NCI-H526 treated with DMSO at 0.1 percent for 48 hours (cell line): ENCODE measurements around the gene CNTN2.

Source experiments
- DNase-seq: peaks from one replicate; lab custom pipeline; 2025; lab: John Stamatoyannopoulos, UW

CNTN2 gene

GRCh38 chr1:205056956-205057568 is 14.1 kb downstream of the CNTN2 start:
- DNase-seq = no peak

GRCh38 chr1:205057808-205058575 is 15.0 kb downstream of the CNTN2 start:
- DNase-seq = no peak

GRCh38 chr1:205058853-205059252 is 15.8 kb downstream of the CNTN2 start:
- DNase-seq = no peak

GRCh38 chr1:205059660-205060059 is 16.6 kb downstream of the CNTN2 start:
- no peak for DNase-seq

GRCh38 chr1:205060746-205061145 is 17.7 kb downstream of the CNTN2 start:
- no peak for DNase-seq

- no peak for DNase-seq
Measured at GRCh38 chr1:205061227-205061626, 18.2 kb downstream of the CNTN2 start.

- peak; percentile 41 for DNase-seq
Measured at GRCh38 chr1:205061665-205062069, 18.7 kb downstream of the CNTN2 start.

- no peak for DNase-seq
Measured at GRCh38 chr1:205062319-205062718, 19.3 kb downstream of the CNTN2 start.

- no peak for DNase-seq
Measured at GRCh38 chr1:205062895-205063294, 19.9 kb downstream of the CNTN2 start.

- DNase-seq = no peak
Measured at GRCh38 chr1:205064301-205064700, 21.3 kb downstream of the CNTN2 start.

GRCh38 chr1:205064741-205065316 is 21.8 kb downstream of the CNTN2 start:
- DNase-seq = no peak

- no peak for DNase-seq
Measured at GRCh38 chr1:205065666-205066065, 22.7 kb downstream of the CNTN2 start.

- no peak for DNase-seq
Measured at GRCh38 chr1:205066141-205066818, 23.3 kb downstream of the CNTN2 start.

GRCh38 chr1:205067031-205067430 is 24.0 kb downstream of the CNTN2 start:
- DNase-seq = no peak

- DNase-seq = no peak
Measured at GRCh38 chr1:205068001-205068400, 25.0 kb downstream of the CNTN2 start.

- no peak for DNase-seq
Measured at GRCh38 chr1:205068457-205069040, 25.5 kb downstream of the CNTN2 start.

GRCh38 chr1:205069371-205070125 is 26.5 kb downstream of the CNTN2 start:
- no peak for DNase-seq

GRCh38 chr1:205071028-205071409 is 28.0 kb downstream of the CNTN2 start:
- no peak for DNase-seq

GRCh38 chr1:205071801-205072200 is 28.8 kb downstream of the CNTN2 start:
- no peak for DNase-seq

- no peak for DNase-seq
Measured at GRCh38 chr1:205072286-205072685, 29.3 kb downstream of the CNTN2 start.

GRCh38 chr1:205072881-205073280 is 29.9 kb downstream of the CNTN2 start:
- DNase-seq = no peak

GRCh38 chr1:205073511-205073910 is 30.5 kb downstream of the CNTN2 start:
- no peak for DNase-seq
